H1 (cell line): Measurements from ENCODE around the gene NEUROD6. TPM values are rescaled to one million over a fixed set of nuclear protein-coding genes. Genes with fewer than 3 reads are reported as not detected.

ENCODE experiments used
- FOSL1 ChIP-seq: IDR thresholded peaks from 2 replicates; pipeline ENCODE4 v1.6.1; 2011; ENCODE audit warnings: mild to moderate bottlenecking, low read depth, low read length, moderate library complexity; ENCODE audit not compliant: insufficient read depth
- POLR2AphosphoS5 ChIP-seq: IDR thresholded peaks from 2 replicates; pipeline ENCODE4 v1.6.1; 2011; ENCODE audit warnings: low read depth, low read length
- polyA plus RNA-seq, 7 experiments: library from polyadenylated mRNA; depleted of rRNA in 3 of 7; stranded (reverse) in 5 of 7; unstranded in 2 of 7; fragments of >200 nt in 5 of 7; fragments of 200-250 nt in 2 of 7; gene quantifications; 1 replicate in 5 of 7; 2 replicates in 1 of 7; 4 replicates in 1 of 7; pipeline versions ENCODE4 v1.2.1 to v1.2.3, GENCODE V29; 2011 to 2013; ENCODE audit warnings: missing spikeins in 2 of 7, mixed read lengths in 2 of 7
- total RNA-seq: library from RNA; stranded (reverse); fragmentation: NEBNext Ultra II Directional; extraction: Animal tissue kit (Norgen Biotek cat#: 25700); gene quantifications from 2 replicates; pipeline ENCODE4 v1.2.1, GENCODE V29; 2021

The NEUROD6 gene
- total and polyA plus RNA-seq, 2 of the 8 experiments (the other 6 are each of a cell fraction or from before 2014, with no cell fraction given), result not detected

DNA sequence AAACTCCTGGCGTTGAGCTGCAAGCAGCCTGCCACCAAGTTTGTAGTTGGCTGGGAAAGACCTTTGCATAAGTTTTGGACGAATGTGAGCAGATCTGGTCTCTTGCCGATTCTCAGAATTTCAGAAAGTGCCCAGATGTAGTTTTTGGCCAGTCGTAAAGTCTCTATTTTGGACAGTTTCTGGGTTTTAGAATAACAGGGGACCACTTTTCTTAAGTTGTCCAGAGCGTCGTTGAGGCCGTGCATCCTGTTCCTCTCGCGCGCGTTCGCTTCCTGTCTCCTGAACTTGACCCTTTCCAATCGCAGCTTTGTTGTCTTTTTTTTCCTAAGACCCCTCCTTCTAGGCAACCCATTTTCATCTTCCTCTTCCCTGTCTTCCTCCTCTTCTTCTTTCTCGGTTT is 1.8 kb downstream of the NEUROD6 start (continued):
- TF ChIP-seq POLR2AphosphoS5 (no peak), FOSL1 (no peak)
